HG03442 (cell line): ENCODE data around the gene ANKRD20A1.
"Not testable (repeated sequence)": the region's sequence is repeated elsewhere in the genome, so short reads cannot be mapped to it uniquely, and the experiment has no call there.

Experiments used
- ATAC-seq: cut with Tn5 transposase; IDR thresholded peaks from one replicate; pipeline ENCODE4 v1.9.1; 2021; ENCODE audit warnings: mild to moderate bottlenecking, moderate library complexity; ENCODE audit not compliant: unreplicated experiment

Gene ANKRD20A1

DNA sequence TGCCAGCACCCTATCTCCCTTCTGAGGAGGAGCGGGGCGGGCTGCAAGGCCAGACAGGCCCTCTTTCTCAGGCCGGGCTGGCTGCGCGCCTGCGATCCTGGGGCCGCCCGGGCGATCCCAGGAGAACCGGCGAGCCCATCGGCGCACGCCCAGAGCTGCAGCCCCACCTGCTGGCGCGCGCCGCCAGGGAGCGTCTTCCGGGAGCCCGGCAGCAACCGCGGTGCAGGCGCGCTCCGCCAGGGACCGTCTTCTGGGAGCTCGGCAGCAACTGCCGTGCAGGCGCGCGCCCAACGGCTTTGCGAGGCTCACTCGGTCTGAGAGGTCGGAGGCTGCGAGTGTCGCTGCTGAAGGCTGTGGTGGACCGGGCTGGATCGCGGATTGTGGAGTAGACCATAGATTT, at the start of gene ANKRD20A1:
ANKRD20A1 (plus strand) TSS at position 61 of the 400 bp plus-strand sequence. CDS start 496 bp downstream, outside the sequence.
- not testable (repeated sequence) for ATAC-seq

- not testable (repeated sequence) for ATAC-seq
Measured at GRCh38 chr9:67832088-67832487, 26.6 kb upstream of the ANKRD20A1 start.
